OCI-LY7 (cell line): ENCODE data around the gene WDR87.

Source experiments
- CTCF ChIP-seq: fragments of 200-600 bp; sonication (generic); conservative IDR thresholded peaks from 2 replicates; pipeline ENCODE4 v1.5.1; 2014; ENCODE audit warnings: mild to moderate bottlenecking, antibody characterized with exemption, low read length, moderate library complexity, mixed read lengths
- EZH2phosphoT487 ChIP-seq: fragments of 200-600 bp; sonication (generic); IDR thresholded peaks from 2 replicates; pipeline ENCODE4 v1.6.1; 2018; ENCODE audit warnings: low read depth, borderline replicate concordance, mild to moderate bottlenecking, mixed run types, antibody characterized with exemption, low read length, moderate library complexity, mixed read lengths

- no peak for TF ChIP-seq CTCF
- no peak for TF ChIP-seq EZH2phosphoT487
These were observed 29.2 kb downstream of the WDR87 start for GRCh38 chr19:37877147-37877546.
